BE2C (cell line): ENCODE measurements around the gene KIF1B.
"Not testable (repeated sequence)": the region's sequence is repeated elsewhere in the genome, so short reads cannot be mapped to it uniquely, and the experiment has no call there.

Experiments
- DNase-seq: peaks from one replicate; pipeline ENCODE4 v3.0.0-alpha.2; 2020
- H3K27me3 ChIP-seq: fragments of 250-450 bp; sonication (Bioruptor Pico); 2 replicates; pipeline ENCODE4 v1.5.1; 2020; ENCODE audit warnings: mild to moderate bottlenecking
- H3K36me3 ChIP-seq: fragments of 250-450 bp; sonication (Bioruptor Pico); 2 replicates; pipeline ENCODE4 v1.5.1; 2020; ENCODE audit warnings: mild to moderate bottlenecking
- H3K4me1 ChIP-seq: fragments of 250-450 bp; sonication (Bioruptor Pico); 2 replicates; pipeline ENCODE4 v1.5.1; 2020
- H3K4me3 ChIP-seq: 2 replicates; pipeline ENCODE4 v1.5.1; 2011; ENCODE audit warnings: low read depth, low read length
- H3K9me3 ChIP-seq: fragments of 250-450 bp; sonication (Bioruptor Pico); 2 replicates; pipeline ENCODE4 v1.5.1; 2020
- TF ChIP-seq, protein P1 (sequence below): IDR thresholded peaks from 2 replicates; pipeline ENCODE4 v1.5.1; 2012; ENCODE audit warnings: mild to moderate bottlenecking, low read depth, low read length

KIF1B gene

DNA sequence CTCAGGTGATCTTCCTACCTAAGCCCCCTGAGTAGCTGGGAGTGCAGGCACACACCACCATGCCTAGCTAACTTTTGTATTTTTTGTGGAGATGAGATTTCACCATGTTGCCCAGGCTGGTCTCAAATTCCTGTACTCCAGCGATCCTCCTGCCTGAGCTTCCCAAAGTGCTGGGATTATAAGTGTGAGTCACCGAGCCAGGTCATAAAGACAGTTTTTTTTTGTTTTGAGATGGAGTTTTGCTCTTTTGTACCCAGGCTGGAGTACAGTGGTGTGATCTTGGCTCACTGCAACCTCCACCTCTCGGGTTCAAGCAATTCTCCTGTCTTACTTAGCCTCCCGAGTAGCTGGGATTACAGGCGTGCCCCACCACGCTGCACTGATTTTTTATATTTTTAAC, 42.1 kb downstream of the KIF1B start:
- no peak for DNase-seq
- Histone ChIP-seq H3K4me3 (no peak overlapping the region), H3K9me3 (no peaks in the 10 kb centered on the region)

DNA sequence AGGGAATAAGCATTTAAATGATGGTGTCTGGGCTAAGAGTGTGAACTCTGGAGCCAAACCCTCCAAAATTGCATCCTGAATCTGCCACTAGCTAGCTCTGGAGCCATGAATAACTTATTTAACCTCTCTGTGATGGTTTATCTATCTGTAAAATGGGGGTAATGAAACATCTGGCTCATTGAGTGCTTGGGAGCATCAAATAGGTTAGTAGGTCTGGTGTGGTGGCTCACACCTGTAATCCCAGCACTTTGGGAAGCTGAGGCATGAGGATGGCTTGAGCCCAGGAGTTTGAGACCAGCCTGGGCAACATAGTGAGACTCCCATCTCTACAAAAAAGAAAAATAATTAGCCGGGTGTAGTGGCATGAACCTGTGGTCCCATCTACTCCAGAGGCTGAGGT, 42.8 kb downstream of the KIF1B start:
- DNase-seq = no peak
- H3K27me3 ChIP-seq = no peaks in the 10 kb centered on the region
- no peaks in the 10 kb centered on the region for H3K36me3 ChIP-seq
- no peak overlapping the region for H3K4me3 ChIP-seq
- H3K4me1 ChIP-seq = no peaks in the 10 kb centered on the region
- H3K9me3 ChIP-seq = no peaks in the 10 kb centered on the region
- TF ChIP-seq, protein P1, sequence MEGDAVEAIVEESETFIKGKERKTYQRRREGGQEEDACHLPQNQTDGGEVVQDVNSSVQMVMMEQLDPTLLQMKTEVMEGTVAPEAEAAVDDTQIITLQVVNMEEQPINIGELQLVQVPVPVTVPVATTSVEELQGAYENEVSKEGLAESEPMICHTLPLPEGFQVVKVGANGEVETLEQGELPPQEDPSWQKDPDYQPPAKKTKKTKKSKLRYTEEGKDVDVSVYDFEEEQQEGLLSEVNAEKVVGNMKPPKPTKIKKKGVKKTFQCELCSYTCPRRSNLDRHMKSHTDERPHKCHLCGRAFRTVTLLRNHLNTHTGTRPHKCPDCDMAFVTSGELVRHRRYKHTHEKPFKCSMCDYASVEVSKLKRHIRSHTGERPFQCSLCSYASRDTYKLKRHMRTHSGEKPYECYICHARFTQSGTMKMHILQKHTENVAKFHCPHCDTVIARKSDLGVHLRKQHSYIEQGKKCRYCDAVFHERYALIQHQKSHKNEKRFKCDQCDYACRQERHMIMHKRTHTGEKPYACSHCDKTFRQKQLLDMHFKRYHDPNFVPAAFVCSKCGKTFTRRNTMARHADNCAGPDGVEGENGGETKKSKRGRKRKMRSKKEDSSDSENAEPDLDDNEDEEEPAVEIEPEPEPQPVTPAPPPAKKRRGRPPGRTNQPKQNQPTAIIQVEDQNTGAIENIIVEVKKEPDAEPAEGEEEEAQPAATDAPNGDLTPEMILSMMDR = no peak

More for the DNA sequence above, 42.1 kb downstream of the KIF1B start:
- Histone ChIP-seq H3K4me1 (no peaks in the 10 kb centered on the region), H3K27me3 (no peaks in the 10 kb centered on the region), H3K36me3 (no peaks in the 10 kb centered on the region)
- TF ChIP-seq, protein P1 = no peak

DNA sequence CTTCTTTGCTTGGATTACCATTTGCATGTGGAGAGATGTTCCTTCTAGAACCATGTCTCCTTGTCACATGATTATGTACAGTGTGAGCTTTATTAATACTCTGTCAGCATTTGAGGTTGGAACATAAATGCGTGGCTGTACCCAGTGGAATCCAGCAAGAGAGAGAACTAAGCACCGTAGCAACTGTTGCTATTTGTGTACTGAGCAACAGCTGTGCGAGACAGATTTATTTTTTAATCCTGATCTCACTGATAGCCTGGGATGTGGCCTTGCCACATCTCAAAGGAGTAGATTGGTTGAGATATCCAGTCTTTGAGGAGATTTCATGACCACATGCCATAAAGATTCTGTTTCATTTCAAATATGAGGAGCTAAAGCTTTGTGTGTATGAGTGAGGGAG, 43.4 kb downstream of the KIF1B start:
- no peaks in the 10 kb centered on the region for H3K27me3 ChIP-seq
- no peaks in the 10 kb centered on the region for H3K4me1 ChIP-seq
- TF ChIP-seq, protein P1 = no peak
- H3K36me3 ChIP-seq = no peaks in the 10 kb centered on the region
- H3K4me3 ChIP-seq = no peak overlapping the region
- no peak for DNase-seq
- no peaks in the 10 kb centered on the region for H3K9me3 ChIP-seq

DNA sequence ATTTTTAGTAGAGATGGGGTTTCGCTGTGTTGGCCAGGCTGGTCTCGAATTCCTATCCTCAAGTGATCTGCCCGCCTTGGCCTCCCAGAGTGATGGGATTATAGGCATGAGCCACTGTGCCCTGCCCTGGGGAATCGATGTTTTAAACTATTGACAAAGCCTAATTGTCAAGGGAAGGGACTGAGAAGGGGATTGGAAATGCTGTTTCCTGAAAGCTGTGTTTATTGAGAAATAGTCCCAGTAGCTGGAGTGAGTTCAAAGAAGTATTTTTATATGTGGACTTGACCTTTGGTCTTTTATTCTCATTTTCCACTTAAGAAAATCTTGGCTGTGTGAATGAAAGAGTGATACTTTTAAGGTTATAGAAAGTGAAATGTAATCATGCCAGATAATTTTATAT, 47.5 kb downstream of the KIF1B start:
- no peak for DNase-seq
- no peaks in the 10 kb centered on the region for H3K9me3 ChIP-seq
- TF ChIP-seq, protein P1 = no peak
- no peaks in the 10 kb centered on the region for H3K27me3 ChIP-seq
- H3K36me3 ChIP-seq = peaks cover 6% of the 10 kb centered on the region
- no peaks in the 10 kb centered on the region for H3K4me1 ChIP-seq
- H3K4me3 ChIP-seq = no peak overlapping the region

DNA sequence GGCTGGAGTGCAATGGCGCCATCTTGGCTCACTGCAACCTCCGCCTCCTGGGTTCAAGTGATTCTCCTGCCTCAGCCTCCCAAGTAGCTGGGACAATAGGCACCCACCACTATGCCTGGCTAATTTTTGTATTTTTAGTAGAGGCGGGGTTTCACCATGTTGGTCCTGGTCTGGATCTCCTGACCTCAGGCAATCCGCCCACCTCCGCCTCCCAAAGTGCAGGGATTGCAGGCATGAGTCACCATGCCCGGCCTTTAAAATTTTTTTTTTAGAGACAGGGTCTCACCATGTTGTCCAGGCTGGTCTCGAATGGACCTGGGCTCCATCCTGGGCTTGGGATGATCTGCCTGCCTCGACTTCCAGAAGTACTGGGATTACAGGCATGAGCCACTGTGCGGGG, 49.2 kb downstream of the KIF1B start:
- H3K4me3 ChIP-seq, H3K4me1 ChIP-seq, DNase-seq, H3K36me3 ChIP-seq, H3K9me3 ChIP-seq, H3K27me3 ChIP-seq: not testable (repeated sequence)

DNA sequence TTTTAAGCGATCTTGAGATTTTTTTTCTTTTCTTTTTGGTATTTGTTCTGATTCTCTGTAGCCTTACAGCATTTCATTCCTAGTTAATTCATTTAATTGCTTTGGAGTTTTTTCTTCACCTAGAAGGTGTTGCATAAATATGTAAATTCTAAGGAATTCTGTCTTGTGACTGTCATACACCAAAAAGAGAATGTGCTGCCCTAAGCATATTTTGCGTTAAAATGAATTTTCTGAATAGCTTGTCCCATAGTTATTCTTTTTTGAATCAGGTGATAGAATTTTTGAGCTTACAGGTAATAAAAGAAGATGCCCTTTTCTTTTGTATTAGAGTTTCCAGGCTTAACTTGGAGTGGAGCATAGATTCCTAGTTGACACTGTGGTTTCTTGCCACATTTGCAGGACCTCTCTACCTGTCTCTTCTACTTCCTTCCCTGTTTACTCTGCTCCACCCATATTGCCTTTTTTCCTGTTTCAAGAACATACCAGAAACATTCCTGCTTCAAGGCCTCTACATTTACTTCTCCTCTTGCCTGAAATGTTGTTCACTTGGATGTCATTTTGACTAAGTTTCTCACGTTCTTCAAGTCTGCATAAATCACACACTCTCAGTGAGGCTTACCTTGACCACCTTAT, 53.2 kb downstream of the KIF1B start:
- TF ChIP-seq, protein P1 = no peak
- Histone ChIP-seq H3K9me3 (no peaks in the 10 kb centered on the region), H3K4me3 (no peak overlapping the region), H3K27me3 (no peaks in the 10 kb centered on the region), H3K4me1 (no peaks in the 10 kb centered on the region), H3K36me3 (peaks cover 6% of the 10 kb centered on the region)
- DNase-seq = no peak

DNA sequence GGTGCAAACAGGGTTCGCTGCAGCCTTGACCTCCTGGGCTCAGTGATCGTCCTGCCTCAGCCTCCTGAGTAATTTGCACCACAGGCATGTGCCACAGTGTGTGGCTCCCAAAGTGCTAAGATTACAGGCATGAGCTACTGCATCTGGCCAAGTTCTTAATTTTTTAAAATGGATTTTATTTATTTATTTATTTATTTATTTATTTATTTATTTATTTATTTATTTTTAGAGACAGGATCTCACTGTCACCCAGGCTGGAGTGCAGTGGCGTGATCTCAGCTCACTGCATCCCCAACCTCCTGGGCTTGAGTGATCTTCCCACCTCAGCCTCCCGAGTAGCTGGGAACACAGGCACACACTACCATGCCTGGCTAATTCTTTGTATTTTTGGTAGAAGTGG, 54.7 kb downstream of the KIF1B start:
- Histone ChIP-seq H3K36me3 (peaks cover 5% of the 10 kb centered on the region), H3K4me3 (no peak overlapping the region), H3K9me3 (no peaks in the 10 kb centered on the region), H3K27me3 (no peaks in the 10 kb centered on the region), H3K4me1 (no peaks in the 10 kb centered on the region)
- DNase-seq = no peak
- TF ChIP-seq, protein P1 = no peak
